Heart left ventricle (tissue), 13 donors: ENCODE results near the gene TTC34.

Source experiments
- CTCF ChIP-seq, 12 donors: fragments of 200-600 bp; sonication (generic) in 4 of 12; IDR thresholded peaks; one replicate each; pipeline versions ENCODE4 v1.5.0 to v1.8.0; 2018 to 2022; ENCODE audit warnings: antibody characterized with exemption in 12 of 12, mild to moderate bottlenecking in 5 of 12
- POLR2A ChIP-seq, 2 donors: fragments of 450-650 bp; IDR thresholded peaks; one replicate each; pipeline ENCODE4 v1.6.1; 2017; ENCODE audit warnings: antibody characterized with exemption in 2 of 2, mild to moderate bottlenecking in 2 of 2, moderate library complexity in 2 of 2
- donor health status: ischemic (EF 13 %, LVEDD 7.1; RV severe dilation, severe dysfunction).
- donor health status: DM: no; HTN: yes; CAD: no.
- donor health status: DM: no; HTN: no; CAD: no.
- donor health status: ischemic (EF 25% LVEDD 6.9; RV normal size, moderate dysfunction).
- donor health status: ischemic (EF 25% LVEDD 5.7; RV mildly dilated, moderate dysfunction).
- donor health status: ischemic (EF 35%, LVEDD 5.7; RV mildly dilated, moderate dysfunction).
- donor health status: nonischemic (EF 11% LVEDD 7.7; RV severe dilation, severe dysfunction).
- donor health status: DM: yes; HTN: yes; CAD: no.
- donor health status: PGD.
- donor health status: ischemic (EF 29% LVEDD 5.4; RV normal size, mild dysfunction).
- donor health status: nonischemic (EF 23%, LVEDD 6.1; RV moderate dilation, normal function).

- no peak for TF ChIP-seq POLR2A (IDR thresholded peaks at IDR 0.05)
- TF ChIP-seq CTCF (IDR thresholded peaks at IDR 0.05) = no peak
Measured at GRCh38 chr1:2630498-2631135, 170.9 kb downstream of the TTC34 start.
